ENCODE results near the gene SPATA17.

DNA sequence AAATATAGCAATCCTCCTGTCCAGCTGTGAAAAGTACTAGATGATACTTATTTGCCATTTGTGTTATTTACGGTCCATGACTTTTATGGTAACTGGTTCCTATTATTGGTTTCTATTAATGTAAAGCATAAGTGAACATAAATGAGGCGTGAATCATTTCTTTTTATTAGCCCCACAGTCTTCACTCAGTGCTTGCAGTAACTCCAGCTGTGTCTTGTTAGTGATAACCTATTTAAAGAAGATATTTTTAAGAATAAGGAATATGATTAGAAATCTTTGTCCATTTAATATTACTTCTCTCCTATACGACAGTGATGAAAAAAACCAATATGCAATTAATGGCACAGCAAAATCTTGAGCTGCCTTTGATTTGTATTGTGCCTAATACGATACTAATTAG, 149.9 kb downstream of the SPATA17 start:
- TF ChIP-seq, protein P1, sequence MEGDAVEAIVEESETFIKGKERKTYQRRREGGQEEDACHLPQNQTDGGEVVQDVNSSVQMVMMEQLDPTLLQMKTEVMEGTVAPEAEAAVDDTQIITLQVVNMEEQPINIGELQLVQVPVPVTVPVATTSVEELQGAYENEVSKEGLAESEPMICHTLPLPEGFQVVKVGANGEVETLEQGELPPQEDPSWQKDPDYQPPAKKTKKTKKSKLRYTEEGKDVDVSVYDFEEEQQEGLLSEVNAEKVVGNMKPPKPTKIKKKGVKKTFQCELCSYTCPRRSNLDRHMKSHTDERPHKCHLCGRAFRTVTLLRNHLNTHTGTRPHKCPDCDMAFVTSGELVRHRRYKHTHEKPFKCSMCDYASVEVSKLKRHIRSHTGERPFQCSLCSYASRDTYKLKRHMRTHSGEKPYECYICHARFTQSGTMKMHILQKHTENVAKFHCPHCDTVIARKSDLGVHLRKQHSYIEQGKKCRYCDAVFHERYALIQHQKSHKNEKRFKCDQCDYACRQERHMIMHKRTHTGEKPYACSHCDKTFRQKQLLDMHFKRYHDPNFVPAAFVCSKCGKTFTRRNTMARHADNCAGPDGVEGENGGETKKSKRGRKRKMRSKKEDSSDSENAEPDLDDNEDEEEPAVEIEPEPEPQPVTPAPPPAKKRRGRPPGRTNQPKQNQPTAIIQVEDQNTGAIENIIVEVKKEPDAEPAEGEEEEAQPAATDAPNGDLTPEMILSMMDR (IDR thresholded peaks at IDR 0.05) = no peak
- TF ChIP-seq POLR2A (IDR thresholded peaks at IDR 0.05) = no peak

Measured in adrenal gland (tissue), 5 donors.